ENCODE measurements around the gene NUDT5.
"Not testable (repeated sequence)": the region's sequence is repeated elsewhere in the genome, so short reads cannot be mapped to it uniquely, and the experiment has no call there.

The NUDT5 gene

GRCh38 chr10:12195603-12196506, at the start of gene NUDT5, which contains the start of gene CDC123:
Gene NUDT5, minus strand, starts transcription at chr10:12195891. Its CDS starts 9,600 bp downstream, at chr10:12186291.
Gene CDC123, plus strand, starts transcription at chr10:12196188. Its CDS starts 58 bp downstream, at chr10:12196246.
- peak; percentile 67 for DNase-seq

DNA sequence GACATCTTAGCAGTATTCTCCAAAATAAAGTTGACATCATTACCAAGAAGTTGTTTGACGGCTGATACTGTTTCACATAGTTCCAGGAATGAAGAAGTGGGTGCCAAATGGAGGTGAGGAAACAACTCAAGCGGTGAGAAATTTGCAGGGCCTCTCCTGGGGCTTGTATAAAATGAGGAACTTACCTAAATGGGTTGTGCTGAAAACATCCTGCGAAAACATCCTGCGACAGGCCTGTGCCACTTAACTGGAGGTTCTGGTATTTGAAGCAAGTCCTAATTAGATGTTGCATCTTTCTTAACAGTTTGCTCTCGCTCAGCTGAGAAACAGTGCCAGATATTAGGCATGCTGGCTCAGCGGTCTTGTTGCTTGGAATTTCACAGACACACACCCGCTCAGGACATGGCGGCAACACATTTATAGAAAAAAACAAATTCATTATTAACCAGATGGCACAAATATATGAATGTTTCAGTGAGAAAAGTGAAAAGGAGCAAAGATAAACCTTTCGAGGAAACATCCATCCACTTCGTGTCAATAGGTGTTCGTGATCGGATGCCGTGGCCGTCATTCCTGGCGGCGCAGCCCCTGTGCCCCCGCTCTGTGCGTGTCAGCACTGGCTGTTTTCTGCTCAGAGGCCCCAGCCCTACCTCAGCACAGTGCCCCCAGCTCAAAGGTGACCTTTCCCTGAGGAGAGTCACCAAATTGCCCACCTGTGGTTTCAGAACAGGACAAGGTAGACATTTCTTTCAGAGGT, 48.4 kb upstream of the NUDT5 start:
- DNase-seq: no peak

- DNase-seq: no peak
Measured at GRCh38 chr10:12241810-12242529, 46.3 kb upstream of the NUDT5 start.

DNA sequence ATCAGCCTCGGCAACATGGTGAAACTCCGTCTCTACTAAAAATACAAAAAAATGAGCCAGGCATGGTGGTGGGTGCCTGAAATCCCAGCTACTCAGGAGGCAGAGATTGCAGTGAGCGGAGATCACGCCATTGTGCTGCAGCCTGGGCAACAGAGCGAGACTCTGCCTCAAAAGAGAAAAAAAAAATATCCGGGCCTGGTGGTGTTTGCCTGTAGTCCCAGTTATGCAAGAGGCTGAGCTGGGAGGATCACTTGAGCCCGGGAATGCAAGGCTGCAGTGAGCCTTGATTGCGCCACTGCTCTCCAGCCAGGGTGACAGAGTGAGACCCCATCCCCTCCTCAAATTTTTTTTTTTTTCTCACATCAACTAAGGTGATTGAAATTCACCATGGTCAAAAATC, 43.1 kb upstream of the NUDT5 start:
- no peak for DNase-seq

GRCh38 chr10:12237265-12238220, 41.9 kb upstream of the NUDT5 start:
- DNase-seq: no peak

DNA sequence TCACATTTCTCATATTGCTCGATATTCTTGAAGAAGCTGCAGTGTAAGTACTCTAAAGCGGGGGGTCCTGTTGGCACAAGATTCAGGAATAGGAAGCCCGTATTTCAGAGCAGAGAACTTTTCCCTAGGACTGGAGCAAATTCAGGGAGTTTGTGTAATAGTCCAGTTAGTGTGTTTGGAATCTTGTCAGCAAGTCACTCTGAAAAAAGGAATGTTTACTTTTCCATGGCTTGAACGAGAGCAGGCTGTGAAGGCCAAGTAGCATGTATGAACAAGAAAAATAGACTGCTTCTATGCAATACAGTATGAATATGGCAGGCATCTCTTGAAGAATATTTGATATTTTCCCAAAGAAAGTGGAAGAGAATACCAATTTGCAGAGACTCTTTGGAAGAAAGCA, 40.1 kb upstream of the NUDT5 start:
- DNase-seq: no peak

DNA sequence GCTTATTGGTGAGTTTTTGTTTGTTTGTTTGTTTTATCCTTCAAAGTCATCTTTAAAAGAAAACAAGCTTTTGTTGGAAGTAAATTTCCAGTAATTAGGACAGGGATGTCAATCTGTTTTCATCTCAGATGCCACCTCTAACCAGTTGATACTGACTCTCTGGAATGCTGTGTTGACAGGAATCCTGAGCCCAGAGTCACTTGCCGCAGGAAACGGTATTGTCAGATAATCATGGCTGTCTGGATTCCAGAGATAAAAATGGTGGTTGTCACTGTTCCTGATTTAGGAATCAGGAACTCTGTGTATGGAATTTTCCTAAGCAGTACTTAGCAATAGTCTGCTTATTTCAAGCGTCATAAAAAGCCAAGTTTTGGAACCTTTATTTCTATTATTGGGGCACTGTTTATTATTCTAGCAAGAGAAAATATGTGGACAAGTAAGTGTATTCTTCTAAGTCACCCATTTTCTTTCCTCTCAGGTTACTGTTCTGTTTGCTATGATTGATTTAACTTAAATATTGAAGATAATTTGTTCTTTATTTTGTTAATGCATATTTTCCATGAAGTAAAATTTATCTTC, 39.5 kb upstream of the NUDT5 start:
- no peak for DNase-seq

- DNase-seq: not testable (repeated sequence)
Measured at GRCh38 chr10:12234687-12235086, 39.0 kb upstream of the NUDT5 start.

GRCh38 chr10:12228851-12229250, 33.2 kb upstream of the NUDT5 start:
- no peak for DNase-seq

DNA sequence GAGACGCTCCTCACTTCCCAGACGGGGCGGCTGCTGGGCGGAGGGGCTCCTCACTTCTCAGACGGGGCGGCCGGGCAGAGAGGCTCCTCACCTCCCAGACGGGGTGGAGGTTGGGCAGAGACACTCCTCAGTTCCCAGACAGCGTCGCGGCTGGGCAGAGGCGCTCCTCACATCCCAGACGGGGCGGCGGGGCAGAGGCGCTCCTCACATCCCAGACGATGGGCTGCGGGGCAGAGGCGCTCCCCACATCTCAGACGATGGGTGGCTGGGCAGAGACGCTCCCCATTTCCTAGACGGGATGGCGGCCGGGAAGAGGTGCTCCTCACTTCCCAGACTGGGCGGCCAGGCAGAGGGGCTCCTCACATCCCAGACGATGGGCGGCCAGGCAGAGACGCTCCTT, 30.7 kb upstream of the NUDT5 start:
- not testable (repeated sequence) for DNase-seq

- DNase-seq: no peak
Measured at GRCh38 chr10:12225444-12225843, 29.8 kb upstream of the NUDT5 start.

DNA sequence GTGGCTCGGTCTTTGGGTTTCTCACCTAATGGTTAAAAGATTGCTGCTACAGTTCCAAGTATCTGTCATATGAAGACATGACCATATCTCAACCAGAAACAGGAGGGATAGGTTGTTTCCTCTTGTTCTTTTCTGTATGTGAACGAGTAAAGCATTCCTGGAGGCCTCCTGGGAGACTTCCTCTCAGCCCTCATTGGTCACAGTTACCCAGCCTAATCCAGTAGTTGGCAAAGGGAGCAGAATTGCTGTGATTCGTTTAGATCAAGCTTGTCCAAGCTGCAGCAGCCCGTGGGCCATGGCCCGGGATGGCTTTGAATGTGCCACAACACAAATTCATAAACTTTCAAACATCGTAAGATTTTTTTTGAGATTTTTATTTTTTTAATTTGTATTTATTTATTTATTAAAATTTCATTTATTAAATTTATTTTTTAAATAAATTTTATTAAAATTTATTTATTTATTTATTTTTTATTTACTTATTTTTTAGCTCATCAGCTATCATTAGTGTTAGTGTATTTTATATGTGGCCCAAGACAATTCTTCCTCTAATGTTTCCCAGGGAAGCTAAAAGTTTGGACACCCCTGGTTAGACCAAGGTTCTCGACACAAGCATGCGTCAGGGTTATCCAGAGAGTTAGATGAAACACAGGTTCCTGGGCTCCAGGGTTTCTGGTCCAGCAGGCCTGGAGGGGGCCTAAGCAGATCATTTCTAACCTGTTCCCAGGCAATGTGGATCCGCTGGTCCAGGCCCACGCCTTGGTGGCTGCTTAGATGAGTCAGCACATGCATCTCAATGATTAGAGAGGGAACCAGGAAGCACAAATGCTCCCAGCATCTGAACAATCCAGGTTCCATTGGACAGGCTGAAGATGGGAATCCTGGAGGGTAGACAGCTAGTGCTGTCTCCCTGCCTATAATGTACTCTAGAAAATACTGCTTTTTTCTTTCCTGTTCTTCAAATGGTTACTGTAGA, 25.9 kb upstream of the NUDT5 start:
- DNase-seq: no peak

GRCh38 chr10:12218991-12219390, 23.3 kb upstream of the NUDT5 start:
- no peak for DNase-seq

GRCh38 chr10:12214763-12215218, 19.1 kb upstream of the NUDT5 start:
- DNase-seq: no peak

DNA sequence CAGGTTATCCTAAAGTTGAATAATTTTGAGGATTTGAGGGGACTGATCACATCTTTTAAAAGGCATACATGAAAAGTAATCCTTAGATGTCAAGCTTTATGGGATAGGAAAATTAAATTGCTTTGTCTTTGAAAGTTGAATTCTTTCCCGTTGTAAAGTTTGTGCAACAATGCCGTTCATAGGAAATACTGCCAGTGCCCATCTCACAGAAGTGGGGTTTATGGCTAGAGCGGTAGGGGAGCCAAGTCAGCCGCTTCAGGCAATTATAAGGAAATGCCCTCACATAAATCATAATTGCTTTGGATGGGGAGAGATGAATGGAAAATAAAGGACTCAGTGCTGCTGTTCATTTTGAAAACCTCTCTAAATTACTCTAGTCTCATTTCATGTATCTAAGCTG, 18.4 kb upstream of the NUDT5 start:
- no peak for DNase-seq

DNA sequence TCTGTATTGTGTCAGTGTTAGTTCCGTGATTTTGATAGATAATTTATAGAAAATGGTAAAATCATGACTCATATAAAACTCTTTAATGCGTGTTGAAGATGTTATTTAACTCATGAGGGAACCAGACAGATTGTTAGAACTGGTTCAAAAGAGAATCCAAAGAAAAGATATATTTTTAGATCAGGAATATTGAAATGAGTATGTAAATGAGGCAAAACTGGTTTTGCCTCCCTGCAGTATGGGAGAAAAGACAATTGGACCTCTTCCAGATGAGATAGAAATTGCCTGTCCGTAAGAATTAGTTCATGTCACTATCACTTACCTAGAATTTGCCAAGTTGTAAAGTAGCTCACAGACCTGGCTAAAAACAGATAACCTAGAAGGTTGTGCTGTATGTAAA, 17.9 kb upstream of the NUDT5 start:
- DNase-seq: no peak

DNA sequence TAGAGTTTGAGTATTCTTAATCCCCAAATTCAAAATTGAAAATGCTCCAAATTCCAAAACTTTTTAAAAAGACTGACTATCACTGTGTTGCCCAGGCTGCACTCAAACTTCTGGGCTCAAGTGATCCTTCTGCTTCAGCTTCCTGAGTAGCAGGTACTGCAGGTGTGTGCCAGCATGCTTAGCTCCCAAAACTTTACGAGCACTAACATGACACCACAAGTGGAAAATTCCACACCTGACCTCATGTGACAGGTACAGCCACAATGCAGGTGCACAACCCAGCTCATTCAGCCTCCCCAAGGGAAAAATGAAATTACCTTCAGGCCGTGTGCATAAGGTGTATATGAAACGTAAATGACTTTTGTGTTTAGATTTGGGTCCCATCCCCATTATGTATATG, 16.8 kb upstream of the NUDT5 start:
- no peak for DNase-seq

DNA sequence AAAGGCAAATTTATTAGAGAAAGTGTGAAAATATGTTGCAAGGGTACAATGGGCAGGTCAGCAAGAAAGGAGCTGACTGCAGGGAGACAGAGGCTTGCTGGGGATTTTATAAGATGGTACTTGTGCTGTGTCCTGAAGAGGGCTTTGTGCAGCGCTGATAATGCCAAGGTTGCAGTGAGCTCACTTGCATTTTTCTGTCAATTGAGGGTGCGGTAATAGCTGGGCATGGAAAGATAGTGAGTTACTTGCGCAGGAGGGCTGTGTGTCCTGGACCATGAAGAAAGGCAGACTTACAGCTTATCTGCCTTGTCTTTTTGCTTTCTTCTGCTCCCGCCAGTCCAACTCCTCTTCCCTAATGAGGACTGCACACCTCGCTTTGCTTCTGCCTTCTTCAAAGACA, 12.8 kb upstream of the NUDT5 start:
- no peak for DNase-seq

DNA sequence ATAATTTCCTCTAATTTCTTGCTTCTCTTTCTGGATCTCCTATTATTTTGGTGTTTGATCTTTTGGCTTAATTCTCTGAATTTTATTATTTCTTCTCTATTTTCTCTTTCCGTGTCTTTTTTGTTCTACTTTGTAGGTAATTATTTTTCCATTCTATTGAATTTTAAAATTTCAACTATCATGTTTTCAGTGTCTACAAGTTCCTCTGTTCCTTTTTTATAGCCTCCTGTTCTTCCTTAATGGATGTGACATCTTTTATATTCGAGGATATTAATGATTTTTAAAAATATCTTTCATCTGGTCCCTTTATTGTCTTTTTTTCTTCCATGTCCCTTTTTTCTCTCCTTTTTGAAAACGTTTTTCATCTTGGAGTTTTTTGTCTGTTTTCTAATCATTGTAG, 11.4 kb upstream of the NUDT5 start:
- DNase-seq: no peak

GRCh38 chr10:12205082-12205481, 9.4 kb upstream of the NUDT5 start:
- no peak for DNase-seq
